Stimulated activated CD8-positive, alpha-beta memory T cell treated with anti-CD3 and anti-CD28 coated beads, Interleukin-12 subunit alpha, Interleukin-12 subunit beta, amount 100 ng/mL, for 24 hours (primary cell): ENCODE results near the gene MAN2B2.
"Not testable (repeated sequence)": the region's sequence is repeated elsewhere in the genome, so short reads cannot be mapped to it uniquely, and the experiment has no call there.

ENCODE experiments used
- DNase-seq: peaks from one replicate; pipeline ENCODE4 v3.0.0-alpha.2; 2020; ENCODE audit errors: extremely low read depth

The MAN2B2 gene

GRCh38 chr4:6616087-6616995 is 41.4 kb downstream of the MAN2B2 start:
- no peak for DNase-seq

DNA sequence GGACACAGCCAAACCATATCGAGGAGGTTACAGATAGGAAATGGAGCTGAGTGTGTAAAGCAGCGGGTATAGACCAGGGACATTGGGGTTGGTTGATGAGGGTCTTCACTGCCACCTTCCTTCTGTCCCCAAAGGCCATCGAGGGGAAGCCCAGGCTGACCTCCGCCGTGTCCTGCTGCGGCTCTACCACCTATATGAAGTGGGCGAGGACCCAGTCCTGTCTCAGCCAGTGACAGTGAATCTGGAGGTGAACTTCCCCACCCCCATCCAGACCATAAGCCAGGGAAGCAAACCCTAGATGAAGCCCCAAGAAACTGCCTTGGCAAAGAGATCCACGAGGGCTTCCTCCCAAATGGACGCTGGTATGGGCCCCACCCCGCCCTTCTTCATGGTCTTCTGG is 42.3 kb downstream of the MAN2B2 start:
- no peak for DNase-seq

DNA sequence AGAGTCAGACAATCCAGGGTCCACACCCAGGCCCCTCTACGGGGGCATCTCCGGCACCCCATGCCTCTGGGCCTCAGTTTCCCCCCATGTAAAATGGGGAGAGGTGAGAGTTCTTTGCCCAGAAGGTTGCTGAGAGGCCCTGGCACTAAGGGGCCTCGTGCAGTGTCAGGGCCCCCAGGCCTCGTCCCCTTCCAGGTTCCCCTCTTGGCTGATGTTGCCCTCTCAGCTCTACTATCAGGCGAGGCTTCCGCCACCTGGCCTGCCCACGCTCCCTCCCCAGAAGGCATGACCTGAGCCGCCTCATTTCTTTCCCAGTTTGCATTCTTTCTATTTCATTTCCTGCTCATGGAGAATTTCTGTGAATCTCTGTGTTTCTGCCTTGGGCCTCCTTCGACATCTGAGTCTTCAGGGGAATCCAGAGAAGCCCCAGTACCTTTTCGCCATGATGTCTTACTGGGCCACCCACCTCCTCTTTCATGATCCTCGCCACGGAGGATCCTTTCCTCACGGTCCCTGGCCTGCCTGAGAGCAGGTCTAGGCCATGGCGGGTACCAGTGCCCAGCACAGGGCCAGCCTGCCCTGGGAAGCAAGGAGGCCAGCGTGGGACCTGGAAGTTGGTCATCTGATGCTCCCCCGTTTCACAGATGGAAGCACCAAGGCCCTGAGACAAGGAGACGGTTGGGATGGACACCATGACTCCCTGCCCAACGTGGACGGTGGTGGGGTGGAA is 43.6 kb downstream of the MAN2B2 start:
- DNase-seq: no peak

DNA sequence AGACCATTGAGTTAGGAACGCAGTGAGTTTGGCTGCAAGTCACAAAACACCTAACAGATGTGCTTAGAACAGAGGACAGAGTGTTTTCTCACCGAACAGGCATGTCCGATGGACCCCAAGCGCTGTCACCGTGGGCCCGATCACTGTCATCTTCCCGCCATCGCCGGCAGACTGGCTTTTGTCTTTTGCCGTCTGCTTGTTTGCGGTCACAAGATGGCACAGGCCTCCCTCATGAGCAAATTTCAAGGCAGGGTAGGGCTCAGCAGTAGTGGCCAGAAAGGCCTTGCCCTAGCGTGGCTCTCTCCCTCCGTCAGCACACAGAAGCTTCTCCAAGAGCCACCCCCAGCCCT is 44.1 kb downstream of the MAN2B2 start:
- no peak for DNase-seq

DNA sequence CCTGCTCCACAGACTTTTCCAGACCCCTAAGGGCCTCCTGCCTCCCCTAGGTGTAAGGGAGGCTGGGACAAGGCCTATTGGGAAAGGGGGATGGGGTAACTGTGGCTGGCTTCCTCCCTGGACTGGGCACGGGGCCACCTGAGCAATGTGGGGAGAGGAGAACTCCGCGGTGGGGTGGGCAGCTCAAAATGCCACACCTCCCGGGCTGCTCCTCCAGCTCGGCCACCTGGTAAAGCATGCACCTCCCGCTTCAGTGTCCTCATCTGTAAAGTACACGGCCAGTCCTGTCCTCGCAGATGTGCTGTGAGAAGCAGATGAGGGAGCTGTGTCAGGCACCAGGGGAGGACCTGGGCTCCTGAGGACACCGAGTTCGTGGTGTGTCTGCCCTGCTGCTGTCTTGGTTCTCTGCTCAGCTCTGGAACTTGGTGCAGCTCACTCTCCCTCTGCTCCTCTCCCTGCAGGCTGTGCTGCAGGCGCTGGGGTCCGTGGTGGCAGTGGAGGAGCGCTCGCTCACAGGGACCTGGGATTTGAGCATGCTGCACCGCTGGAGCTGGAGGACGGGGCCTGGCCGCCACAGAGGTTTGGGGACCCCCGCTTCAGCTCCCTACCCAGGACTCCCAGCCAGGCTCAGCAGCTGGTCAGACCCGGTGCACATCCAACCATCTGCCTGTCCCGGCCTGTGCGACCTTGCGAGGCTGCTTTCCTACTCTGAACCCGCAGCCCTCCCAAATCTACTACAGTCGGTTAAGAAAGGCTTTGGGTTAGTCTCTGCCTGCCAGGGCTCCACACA is 44.7 kb downstream of the MAN2B2 start:
- no peak for DNase-seq

DNA sequence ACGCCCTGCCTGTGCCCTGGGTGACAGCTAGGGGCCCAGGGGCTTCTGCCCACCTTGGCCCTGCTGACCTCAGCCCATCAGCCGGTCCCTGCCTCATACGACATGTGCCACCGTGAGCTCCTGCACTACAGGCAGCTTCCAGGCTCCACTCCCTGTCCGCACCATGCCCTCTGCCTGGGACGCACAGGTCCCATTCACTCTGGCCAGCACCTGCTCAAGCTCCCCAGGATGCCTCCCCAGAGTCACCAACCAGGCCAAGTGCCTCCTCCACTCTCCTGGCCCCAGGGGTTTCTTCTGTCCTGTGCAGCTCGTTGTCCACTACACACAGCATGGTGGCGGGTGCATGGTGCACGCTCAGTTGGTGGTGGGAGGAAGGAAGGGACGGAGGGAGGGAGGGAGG is 45.3 kb downstream of the MAN2B2 start:
- no peak for DNase-seq

- no peak for DNase-seq
These were observed 46.0 kb downstream of the MAN2B2 start for GRCh38 chr4:6620891-6621555.

GRCh38 chr4:6621556-6621927 is 46.6 kb downstream of the MAN2B2 start:
- DNase-seq: no peak

- no peak for DNase-seq
These were observed 47.8 kb downstream of the MAN2B2 start for GRCh38 chr4:6622744-6623143.

DNA sequence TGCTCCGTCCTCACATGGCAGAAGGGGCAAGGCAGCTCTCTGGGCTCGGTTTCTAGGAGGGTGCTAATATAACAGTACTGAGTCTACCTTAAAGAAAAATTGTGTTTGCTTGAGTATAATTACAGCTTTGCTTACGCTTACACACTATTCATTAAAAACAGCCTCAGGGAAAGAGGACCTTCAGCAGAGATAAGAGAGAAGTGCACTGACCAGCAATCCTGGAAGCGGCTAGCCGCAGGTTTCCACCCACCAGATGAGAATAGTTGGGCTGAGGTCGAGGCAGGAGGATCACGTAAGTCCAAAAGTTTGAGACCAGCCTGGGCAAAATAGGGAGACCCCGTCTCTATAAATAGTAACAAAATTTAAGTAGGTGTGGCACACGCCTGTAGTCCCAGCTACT is 50.3 kb downstream of the MAN2B2 start:
- DNase-seq: no peak

DNA sequence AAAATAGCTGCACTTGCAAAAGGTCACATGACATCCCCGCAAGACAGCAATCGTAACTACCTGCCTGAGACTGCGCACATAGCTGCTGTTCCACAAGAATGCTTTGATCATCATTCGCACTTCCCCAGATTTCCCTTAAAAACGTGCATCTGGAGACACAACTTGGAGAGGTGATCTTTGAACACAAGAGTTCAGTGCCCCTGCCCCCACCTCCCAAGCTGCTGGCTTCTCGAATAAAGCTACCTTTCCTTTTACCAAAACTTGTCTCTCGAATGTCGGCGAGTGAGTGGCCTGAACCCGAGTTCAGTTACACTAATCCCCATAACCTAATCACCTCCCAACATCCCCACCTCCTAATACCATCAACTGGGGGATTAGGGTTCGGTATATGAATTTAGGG is 51.1 kb downstream of the MAN2B2 start:
- no peak for DNase-seq

GRCh38 chr4:6627832-6628231 is 52.8 kb downstream of the MAN2B2 start:
- DNase-seq: no peak

GRCh38 chr4:6628484-6628883 is 53.5 kb downstream of the MAN2B2 start:
- not testable (repeated sequence) for DNase-seq

DNA sequence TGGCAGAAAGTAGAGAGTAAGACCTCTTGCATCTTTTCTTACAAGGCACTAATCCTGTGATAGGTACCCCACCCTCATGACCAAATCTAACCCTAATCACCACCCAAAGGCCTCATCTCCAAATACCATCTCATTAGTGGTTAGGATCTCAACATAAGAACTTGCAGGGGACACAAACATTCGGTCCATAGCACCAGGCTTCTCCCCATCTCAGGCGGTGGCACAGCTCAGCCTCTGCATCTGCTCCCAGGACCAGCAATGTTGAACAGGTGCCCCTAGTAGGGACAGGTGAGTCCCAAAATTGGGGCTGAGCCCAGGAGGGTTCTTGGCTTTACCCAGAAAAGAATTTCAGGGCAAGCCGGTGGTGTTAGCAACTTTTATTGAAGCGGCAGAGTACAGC is 57.1 kb downstream of the MAN2B2 start:
- DNase-seq: no peak

GRCh38 chr4:6633091-6633906 is 58.3 kb downstream of the MAN2B2 start:
- no peak for DNase-seq

DNA sequence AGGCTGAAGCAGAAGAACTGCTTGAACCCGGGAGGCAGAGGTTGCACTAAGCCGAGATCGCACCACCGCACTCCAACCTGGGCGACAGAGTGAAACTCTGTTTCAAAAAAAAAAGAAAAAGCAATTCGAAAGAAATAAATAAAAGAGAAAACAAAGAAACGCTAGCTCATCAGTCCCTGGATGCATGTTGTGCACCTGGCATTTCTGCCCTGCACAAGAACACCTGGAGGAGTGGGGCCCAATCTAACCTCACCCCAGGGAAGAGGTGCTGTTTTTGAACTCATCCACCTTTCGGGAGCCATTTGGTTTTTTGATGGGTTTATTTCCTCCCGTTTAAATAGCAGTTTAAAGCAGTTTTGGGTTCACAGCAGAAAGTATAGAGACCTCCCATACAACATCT is 59.8 kb downstream of the MAN2B2 start:
- no peak for DNase-seq

DNA sequence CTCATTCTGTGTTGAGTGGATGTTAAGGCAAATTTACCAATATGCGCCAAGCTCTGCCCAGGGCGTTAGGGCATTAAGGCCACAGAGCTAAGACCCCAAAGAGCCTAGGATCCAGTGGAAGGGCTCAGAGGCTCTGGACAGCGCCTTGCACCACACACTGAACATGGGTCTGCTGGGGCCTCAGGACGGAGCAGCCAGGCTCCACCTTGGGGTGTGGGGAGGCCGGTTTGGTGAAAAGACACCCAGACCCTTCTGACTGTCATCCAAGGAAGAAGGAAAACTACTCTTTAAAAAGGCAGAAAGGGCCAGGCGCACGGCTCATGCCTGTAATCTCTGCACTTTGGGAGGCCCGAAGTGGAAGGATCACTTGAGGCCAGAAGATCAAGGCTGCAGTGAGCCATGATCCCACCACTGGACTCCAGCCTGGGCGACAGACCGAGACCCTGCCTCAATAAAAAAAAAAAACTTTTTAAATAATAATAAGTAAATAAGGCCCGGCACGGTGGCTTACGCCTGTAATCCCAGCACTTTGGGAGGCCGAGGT is 64.2 kb downstream of the MAN2B2 start:
- no peak for DNase-seq

GRCh38 chr4:6640292-6641163 is 65.5 kb downstream of the MAN2B2 start, which contains the start of gene MRFAP1:
MRFAP1 (plus strand) TSS chr4:6640685; CDS start chr4:6640863, 178 bp downstream.
- peak; percentile 82 for DNase-seq

DNA sequence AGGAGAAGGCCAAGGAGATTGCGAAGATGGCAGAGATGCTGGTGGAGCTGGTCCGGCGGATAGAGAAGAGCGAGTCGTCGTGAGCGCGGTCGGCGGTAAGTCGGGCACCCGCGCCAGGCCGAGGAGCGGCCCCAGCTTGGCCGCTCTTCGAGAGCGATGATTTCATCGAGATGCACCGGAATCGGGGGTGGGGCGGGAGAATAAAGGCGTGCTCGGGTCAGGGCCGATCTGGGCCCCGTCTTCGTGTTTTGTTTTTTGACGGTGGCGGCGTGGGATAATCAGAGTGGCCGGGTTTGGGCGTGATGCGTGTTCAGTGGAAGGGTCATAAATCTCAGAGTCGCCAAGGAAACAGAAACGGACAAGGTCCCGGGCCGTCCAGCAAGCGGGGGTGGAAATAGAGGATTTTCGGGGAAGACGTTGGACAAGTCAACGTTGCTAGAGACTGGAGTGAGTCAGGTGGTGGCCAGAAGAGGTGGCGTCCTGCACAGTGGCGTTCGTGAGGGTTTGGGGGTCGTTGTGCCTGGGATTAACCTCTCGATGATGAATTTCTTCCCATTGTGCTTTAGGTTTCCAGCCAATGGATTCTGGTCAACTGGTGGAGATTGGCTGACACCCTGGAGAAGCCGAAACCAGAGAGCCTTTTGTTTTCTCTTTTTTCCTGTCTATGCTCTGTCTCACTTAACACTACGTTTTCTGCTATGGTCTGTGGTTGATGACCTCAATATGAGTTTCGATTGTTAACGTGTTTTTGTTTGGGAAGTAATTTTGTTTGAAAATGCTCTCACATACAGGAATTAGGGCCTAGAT is 66.4 kb downstream of the MAN2B2 start:
- DNase-seq: no peak
